Keratinocyte (primary cell): ENCODE data around the gene SERINC5. TPM values are rescaled to one million over a fixed set of nuclear protein-coding genes. Genes with fewer than 3 reads are reported as not detected.

Source experiments
- DNase-seq: peaks from one replicate; pipeline ENCODE4 v3.0.0-alpha.2; 2011; ENCODE audit warnings: low read depth, missing footprints, low spot score
- FAIRE-seq: peaks from 2 replicates; lab custom pipeline; 2011; peaks lifted over from hg19 to GRCh38; lab: Jason Lieb, UNC
- H2AFZ ChIP-seq: 2 replicates; pipeline ENCODE4 v1.6.0; 2012; ENCODE audit warnings: low read length, control low read depth, inconsistent platforms; ENCODE audit not compliant: control insufficient read depth
- H3K27ac ChIP-seq: 2 replicates; pipeline ENCODE4 v1.5.1; 2011; ENCODE audit warnings: low read length; ENCODE audit not compliant: control insufficient read depth, insufficient read depth
- H3K27me3 ChIP-seq: 3 replicates; pipeline ENCODE4 v1.6.0; 2011; ENCODE audit warnings: low read length; ENCODE audit not compliant: control insufficient read depth, insufficient read depth; ENCODE audit errors: extremely low read depth
- H3K36me3 ChIP-seq, 2 experiments: 2 replicates in 1 of 2; 3 replicates in 1 of 2; pipeline ENCODE4 v1.5.1; 2011; ENCODE audit warnings: low read length in 2 of 2, mild to moderate bottlenecking in 1 of 2; ENCODE audit not compliant: control insufficient read depth in 2 of 2, insufficient read depth in 2 of 2; ENCODE audit errors: extremely low read depth in 1 of 2
- H3K4me1 ChIP-seq: 3 replicates; pipeline ENCODE4 v1.5.1; 2011; ENCODE audit warnings: low read length; ENCODE audit not compliant: control insufficient read depth, insufficient read depth; ENCODE audit errors: extremely low read depth
- H3K4me2 ChIP-seq: 3 replicates; pipeline ENCODE4 v1.6.0; 2011; ENCODE audit warnings: low read depth, low read length; ENCODE audit not compliant: control insufficient read depth, insufficient read depth; ENCODE audit errors: extremely low read depth
- H3K4me3 ChIP-seq, 3 experiments: fragments of 200-600 bp in 1 of 3; sonication (generic) in 1 of 3; 2 replicates in 2 of 3; 3 replicates in 1 of 3; pipeline ENCODE4 v1.5.1; 2011 to 2016; ENCODE audit warnings: low read length in 3 of 3, mild to moderate bottlenecking in 3 of 3, control low read depth in 2 of 3, inconsistent platforms in 1 of 3, low read depth in 1 of 3, mixed read lengths in 1 of 3, mixed run types in 1 of 3, moderate library complexity in 1 of 3; ENCODE audit not compliant: control insufficient read depth in 2 of 3, insufficient read depth in 2 of 3; ENCODE audit errors: extremely low read depth in 1 of 3
- H3K79me2 ChIP-seq: 2 replicates; pipeline ENCODE4 v1.6.0; 2012; ENCODE audit warnings: low read length; ENCODE audit not compliant: control insufficient read depth, insufficient read depth
- H3K9ac ChIP-seq: 3 replicates; pipeline ENCODE4 v1.6.0; 2011; ENCODE audit warnings: low read length; ENCODE audit not compliant: control insufficient read depth, insufficient read depth; ENCODE audit errors: extremely low read depth
- H3K9me1 ChIP-seq: 3 replicates; pipeline ENCODE4 v1.6.0; 2011; ENCODE audit warnings: low read length; ENCODE audit not compliant: control insufficient read depth, insufficient read depth; ENCODE audit errors: extremely low read depth
- H3K9me3 ChIP-seq: 2 replicates; pipeline ENCODE4 v1.5.1; 2012; ENCODE audit warnings: low read depth, low read length; ENCODE audit not compliant: control insufficient read depth
- H4K20me1 ChIP-seq: 3 replicates; pipeline ENCODE4 v1.6.0; 2011; ENCODE audit warnings: low read length; ENCODE audit not compliant: control insufficient read depth, insufficient read depth; ENCODE audit errors: extremely low read depth
- EZH2 ChIP-seq: IDR thresholded peaks from one replicate; pipeline ENCODE4 v1.6.1; 2012; ENCODE audit warnings: inconsistent platforms, mild to moderate bottlenecking, low read length, moderate library complexity
- dilution Hi-C: fragments of 300-500 bp; cut with MboI; formaldehyde crosslinking; loops from one replicate; pipeline ENCODE4 v1.7.0; 2020; ENCODE audit warnings: low sequenced_read_pairs; ENCODE audit not compliant: extremely low pct_ligation_motif_present
- polyA plus RNA-seq, 5 experiments: library from polyadenylated mRNA; depleted of rRNA in 3 of 5; stranded (reverse) in 3 of 5; stranded (forward) in 1 of 5; unstranded in 1 of 5; fragments of >200 nt; gene quantifications; 1 replicate in 1 of 5; 2 replicates in 3 of 5; 3 replicates in 1 of 5; pipeline versions ENCODE4 v1.2.1 to v1.2.3, GENCODE V29; 2011 to 2012; ENCODE audit warnings: missing spikeins in 2 of 5, low read depth in 1 of 5, low replicate concordance in 1 of 5
- TF ChIP-seq, protein P1 (sequence below), 3 experiments: IDR thresholded peaks in 1 of 3; conservative IDR thresholded peaks in 1 of 3; optimal IDR thresholded peaks in 1 of 3; 2 replicates in 2 of 3; 3 replicates in 1 of 3; pipeline versions ENCODE3 to v1.5.1; 2011; ENCODE audit warnings: low read length in 3 of 3, mild to moderate bottlenecking in 3 of 3, moderate library complexity in 2 of 3, control low read depth in 1 of 3, inconsistent platforms in 1 of 3; ENCODE audit not compliant: insufficient read depth in 2 of 3; ENCODE audit errors: extremely low read depth in 1 of 3

SERINC5 gene
- polyA plus RNA-seq, 1 donor (not counting 4 experiments of a cell fraction or from before 2014, with no cell fraction given): 20.0 TPM

DNA sequence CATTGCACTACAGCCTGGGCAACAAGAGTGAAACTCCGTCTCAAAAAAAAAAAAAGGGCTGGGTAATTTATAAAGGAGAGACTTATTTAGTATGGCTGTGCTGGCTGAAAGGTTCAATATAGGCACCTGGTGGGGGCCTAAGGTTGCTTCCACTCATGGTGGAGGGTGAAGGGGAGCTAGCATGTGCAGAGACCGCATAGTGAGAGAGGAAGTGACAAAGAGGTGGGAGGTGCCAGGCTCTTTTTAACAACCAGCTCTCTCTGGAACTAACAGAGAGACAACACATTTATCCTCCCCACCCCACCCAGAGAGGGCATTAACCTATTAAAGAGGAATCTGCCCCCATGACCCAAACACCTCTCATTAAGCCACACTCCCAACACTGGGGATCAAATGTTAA lies 28.9 kb upstream of the SERINC5 start:
- H4K20me1 ChIP-seq: no peaks in the 10 kb centered on the region
- H3K36me3 ChIP-seq: no peaks in the 10 kb centered on the region
- no peaks in the 10 kb centered on the region for H3K9me1 ChIP-seq
- no peak for FAIRE-seq
- H3K4me1 ChIP-seq: no peaks in the 10 kb centered on the region
- no peaks in the 10 kb centered on the region for H3K27me3 ChIP-seq
- H3K9ac ChIP-seq: no peak overlapping the region
- no peak overlapping the region for H3K27ac ChIP-seq
- H3K79me2 ChIP-seq: no peaks in the 10 kb centered on the region
- no peaks in the 10 kb centered on the region for H3K9me3 ChIP-seq
- no peak overlapping the region for H3K4me3 ChIP-seq
- H3K4me2 ChIP-seq: no peak overlapping the region
- no peak for DNase-seq
- dilution Hi-C loops: no loop called here
- no peak for TF ChIP-seq EZH2
- TF ChIP-seq, protein P1, sequence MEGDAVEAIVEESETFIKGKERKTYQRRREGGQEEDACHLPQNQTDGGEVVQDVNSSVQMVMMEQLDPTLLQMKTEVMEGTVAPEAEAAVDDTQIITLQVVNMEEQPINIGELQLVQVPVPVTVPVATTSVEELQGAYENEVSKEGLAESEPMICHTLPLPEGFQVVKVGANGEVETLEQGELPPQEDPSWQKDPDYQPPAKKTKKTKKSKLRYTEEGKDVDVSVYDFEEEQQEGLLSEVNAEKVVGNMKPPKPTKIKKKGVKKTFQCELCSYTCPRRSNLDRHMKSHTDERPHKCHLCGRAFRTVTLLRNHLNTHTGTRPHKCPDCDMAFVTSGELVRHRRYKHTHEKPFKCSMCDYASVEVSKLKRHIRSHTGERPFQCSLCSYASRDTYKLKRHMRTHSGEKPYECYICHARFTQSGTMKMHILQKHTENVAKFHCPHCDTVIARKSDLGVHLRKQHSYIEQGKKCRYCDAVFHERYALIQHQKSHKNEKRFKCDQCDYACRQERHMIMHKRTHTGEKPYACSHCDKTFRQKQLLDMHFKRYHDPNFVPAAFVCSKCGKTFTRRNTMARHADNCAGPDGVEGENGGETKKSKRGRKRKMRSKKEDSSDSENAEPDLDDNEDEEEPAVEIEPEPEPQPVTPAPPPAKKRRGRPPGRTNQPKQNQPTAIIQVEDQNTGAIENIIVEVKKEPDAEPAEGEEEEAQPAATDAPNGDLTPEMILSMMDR (optimal IDR thresholded peaks at IDR 0.05 in 1 of 3, IDR thresholded peaks at IDR 0.05 in 1 of 3, conservative IDR thresholded peaks at IDR 0.05 in 1 of 3; ENCODE audit: extremely low read depth in 1 of 3, insufficient read depth in 2 of 3, low read length in 3 of 3): no peak
- no peak overlapping the region for H2AFZ ChIP-seq

- Histone ChIP-seq H3K79me2 (no peaks in the 10 kb centered on the region), H3K4me1 (no peaks in the 10 kb centered on the region), H3K9me3 (no peaks in the 10 kb centered on the region), H3K9me1 (no peaks in the 10 kb centered on the region), H3K4me2 (no peak overlapping the region), H3K27ac (no peak overlapping the region), H2AFZ (no peak overlapping the region), H3K9ac (no peak overlapping the region), H3K27me3 (no peaks in the 10 kb centered on the region), H3K4me3 (no peak overlapping the region), H3K36me3 (no peaks in the 10 kb centered on the region), H4K20me1 (no peaks in the 10 kb centered on the region)
- dilution Hi-C loops: no loop called here
- FAIRE-seq: no peak
- no peak for DNase-seq
- TF ChIP-seq EZH2: no peak
Measured at GRCh38 chr5:80283360-80283759, 27.5 kb upstream of the SERINC5 start.

DNA sequence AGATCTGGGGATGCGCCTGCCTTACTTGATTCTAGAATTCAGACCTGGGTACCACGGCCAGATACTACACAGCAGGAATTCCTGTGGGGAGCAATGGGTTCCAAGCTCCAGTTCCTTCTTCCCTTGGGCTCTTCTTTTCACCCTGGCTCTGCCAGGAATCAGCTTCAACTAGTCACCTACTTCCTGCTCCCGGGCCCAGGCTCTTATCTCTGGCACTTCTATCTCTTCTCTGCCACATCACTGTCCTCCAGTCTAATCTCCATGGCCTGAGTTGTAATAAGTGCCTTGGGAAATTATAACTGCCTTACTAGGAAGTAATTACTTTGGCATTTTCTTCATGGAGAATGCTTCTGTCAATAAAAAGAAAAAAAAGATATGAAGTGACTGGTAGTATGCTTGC lies 26.2 kb upstream of the SERINC5 start:
- DNase-seq (no peak), FAIRE-seq (no peak)
- Histone ChIP-seq H3K27me3 (no peaks in the 10 kb centered on the region), H3K4me2 (no peak overlapping the region), H3K9me3 (no peaks in the 10 kb centered on the region), H4K20me1 (no peaks in the 10 kb centered on the region), H3K27ac (no peak overlapping the region), H3K79me2 (no peaks in the 10 kb centered on the region), H3K9me1 (no peaks in the 10 kb centered on the region), H3K4me1 (no peaks in the 10 kb centered on the region), H3K36me3 (no peaks in the 10 kb centered on the region), H3K4me3 (no peak overlapping the region), H3K9ac (no peak overlapping the region), H2AFZ (no peak overlapping the region)
- TF ChIP-seq, protein P1 (optimal IDR thresholded peaks at IDR 0.05 in 1 of 3, IDR thresholded peaks at IDR 0.05 in 1 of 3, conservative IDR thresholded peaks at IDR 0.05 in 1 of 3; ENCODE audit: extremely low read depth in 1 of 3, insufficient read depth in 2 of 3, low read length in 3 of 3): no peak
- TF ChIP-seq EZH2: no peak
- dilution Hi-C loops: no loop called here
